ENCODE data around the gene SOCS3.

SOCS3 gene

GRCh38 chr17:78351449-78352006 is 8.3 kb downstream of the SOCS3 start:
- peak; percentile 58 for FAIRE-seq
- no peak for DNase-seq (ENCODE audit: low spot score)

DNA sequence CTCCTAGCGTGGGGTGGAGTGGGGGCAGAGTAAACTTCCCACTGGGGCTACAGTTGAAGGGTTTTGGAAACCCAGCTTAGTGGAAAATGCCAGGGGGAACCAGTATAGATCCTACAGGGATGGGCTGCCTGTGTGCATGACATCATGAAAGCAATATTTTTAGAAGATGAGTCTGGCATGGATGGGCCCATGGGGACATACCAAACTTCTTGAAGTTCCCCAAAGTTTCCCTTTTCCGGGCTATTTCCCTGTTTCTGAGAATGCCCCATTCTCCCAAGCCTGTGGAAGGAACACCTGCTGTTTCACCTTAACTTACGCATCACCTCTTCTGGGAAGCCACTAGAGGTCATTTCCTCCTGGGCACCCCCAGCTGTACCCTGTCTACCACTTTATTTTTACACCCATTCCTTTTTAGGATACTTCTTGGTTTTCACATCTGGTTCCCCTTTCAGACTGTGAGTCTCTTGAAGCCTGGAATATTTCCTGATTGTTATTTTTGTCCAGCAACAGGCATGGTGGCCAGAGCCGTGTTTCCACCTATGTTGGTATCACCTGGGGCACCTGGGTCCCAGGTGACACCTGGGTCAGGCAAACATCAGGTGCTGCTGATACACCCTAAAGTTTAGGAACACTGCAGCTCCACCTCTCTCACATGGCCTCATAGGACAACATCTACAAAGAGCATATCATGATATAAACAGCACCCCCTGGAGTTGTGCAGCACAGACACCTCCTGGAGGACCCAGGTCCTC is 9.8 kb downstream of the SOCS3 start:
- FAIRE-seq (no peak), DNase-seq (ENCODE audit: low spot score) (no peak)

DNA sequence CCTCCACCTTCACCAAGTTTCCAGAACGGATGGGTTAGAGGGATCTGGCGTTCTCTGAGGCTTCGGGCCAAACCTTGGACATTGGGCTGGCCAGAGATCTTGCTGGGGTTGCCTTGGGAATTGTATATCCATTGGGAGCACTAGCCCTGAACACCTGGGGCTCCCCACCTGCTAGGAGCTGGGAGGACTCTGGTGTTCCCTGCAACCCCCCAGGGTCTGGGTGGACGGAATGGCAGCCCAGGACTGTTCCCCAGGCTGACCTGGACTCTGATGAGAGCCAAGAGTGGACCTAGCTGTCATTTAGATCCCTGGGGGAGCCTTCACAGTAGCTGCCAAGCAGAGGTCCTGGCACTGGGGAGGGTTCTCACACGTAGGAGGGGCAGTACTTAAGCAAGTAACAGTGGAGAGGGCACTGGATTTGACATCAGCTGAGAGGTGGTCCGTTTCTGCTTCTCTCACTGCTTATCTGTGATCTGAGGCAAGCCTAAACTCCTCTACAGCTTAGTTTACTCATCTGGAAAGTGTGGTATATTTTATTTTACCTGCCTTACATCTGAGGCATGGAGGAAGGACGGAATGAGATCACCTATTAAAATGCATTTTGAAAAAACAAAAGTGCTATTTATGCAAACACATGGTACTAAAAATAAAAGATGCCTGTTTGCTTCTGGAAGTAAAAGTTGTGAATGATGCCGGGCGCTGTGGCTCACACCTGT is 11.7 kb downstream of the SOCS3 start:
- DNase-seq (ENCODE audit: low spot score) (no peak), FAIRE-seq (no peak)

- FAIRE-seq = no peak
Observed at GRCh38 chr17:78347453-78347852, 12.4 kb downstream of the SOCS3 start.

GRCh38 chr17:78346605-78347250 is 13.1 kb downstream of the SOCS3 start:
- no peak for FAIRE-seq
- no peak for DNase-seq (ENCODE audit: low spot score)

More at GRCh38 chr17:78347453-78347852, 12.4 kb downstream of the SOCS3 start:
- DNase-seq (ENCODE audit: low spot score) = no peak

- DNase-seq (ENCODE audit: low spot score) = no peak
- peak; percentile 30 for FAIRE-seq
Observed at GRCh38 chr17:78345791-78346494, 13.9 kb downstream of the SOCS3 start.

DNA sequence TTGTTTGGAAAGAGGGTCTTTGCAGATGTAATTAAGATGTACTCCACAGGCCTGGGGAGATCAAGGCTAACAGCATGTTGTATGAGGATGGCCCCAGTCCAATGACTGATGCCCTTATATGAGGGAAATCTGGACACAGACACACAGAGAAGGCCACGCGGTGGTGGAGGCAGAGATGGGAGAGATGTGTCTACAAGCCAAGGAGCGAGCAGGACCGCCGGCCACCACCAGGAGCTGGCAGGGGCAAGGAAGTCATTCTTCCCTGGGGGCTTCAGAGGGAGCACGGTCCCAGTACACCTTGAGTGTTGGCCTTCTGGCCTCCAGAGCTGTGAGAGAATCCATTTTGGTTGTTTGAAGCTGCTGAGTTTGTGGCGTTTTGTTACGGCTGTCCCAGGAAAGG is 14.7 kb downstream of the SOCS3 start:
- DNase-seq (ENCODE audit: low spot score) = no peak
- FAIRE-seq = peak; percentile 77

DNA sequence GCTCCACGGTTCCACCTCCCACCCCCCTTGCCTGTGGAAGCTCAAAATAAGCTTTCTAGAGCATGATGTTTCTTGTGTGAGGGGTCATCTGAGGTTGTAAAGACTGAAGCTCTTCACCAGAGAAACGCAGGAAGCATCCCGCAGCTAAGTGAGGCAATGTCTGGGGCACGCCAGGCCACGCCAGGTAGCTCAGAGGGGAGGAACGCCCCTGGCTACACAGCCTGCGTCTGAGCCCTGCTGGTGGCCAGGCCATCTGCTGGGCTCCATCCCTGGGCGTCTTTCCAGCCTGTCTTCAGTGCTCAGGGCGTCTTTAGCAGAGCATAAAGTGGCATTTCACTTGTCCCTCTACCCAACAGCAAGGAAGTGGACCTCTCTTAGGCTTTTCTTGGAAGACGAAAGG is 15.2 kb downstream of the SOCS3 start:
- FAIRE-seq = peak; percentile 32

GRCh38 chr17:78343543-78344201 is 16.2 kb downstream of the SOCS3 start:
- DNase-seq (ENCODE audit: low spot score) (peak; percentile 82), FAIRE-seq (peak; percentile 5)

More for the DNA sequence above, 15.2 kb downstream of the SOCS3 start:
- no peak for DNase-seq (ENCODE audit: low spot score)

- DNase-seq (ENCODE audit: low spot score) (peak; percentile 90), FAIRE-seq (peak; percentile 92)
Observed at GRCh38 chr17:78343187-78343542, 16.7 kb downstream of the SOCS3 start.

- FAIRE-seq (no peak), DNase-seq (ENCODE audit: low spot score) (peak; percentile 90)
Observed at GRCh38 chr17:78342449-78343186, 17.3 kb downstream of the SOCS3 start.

DNA sequence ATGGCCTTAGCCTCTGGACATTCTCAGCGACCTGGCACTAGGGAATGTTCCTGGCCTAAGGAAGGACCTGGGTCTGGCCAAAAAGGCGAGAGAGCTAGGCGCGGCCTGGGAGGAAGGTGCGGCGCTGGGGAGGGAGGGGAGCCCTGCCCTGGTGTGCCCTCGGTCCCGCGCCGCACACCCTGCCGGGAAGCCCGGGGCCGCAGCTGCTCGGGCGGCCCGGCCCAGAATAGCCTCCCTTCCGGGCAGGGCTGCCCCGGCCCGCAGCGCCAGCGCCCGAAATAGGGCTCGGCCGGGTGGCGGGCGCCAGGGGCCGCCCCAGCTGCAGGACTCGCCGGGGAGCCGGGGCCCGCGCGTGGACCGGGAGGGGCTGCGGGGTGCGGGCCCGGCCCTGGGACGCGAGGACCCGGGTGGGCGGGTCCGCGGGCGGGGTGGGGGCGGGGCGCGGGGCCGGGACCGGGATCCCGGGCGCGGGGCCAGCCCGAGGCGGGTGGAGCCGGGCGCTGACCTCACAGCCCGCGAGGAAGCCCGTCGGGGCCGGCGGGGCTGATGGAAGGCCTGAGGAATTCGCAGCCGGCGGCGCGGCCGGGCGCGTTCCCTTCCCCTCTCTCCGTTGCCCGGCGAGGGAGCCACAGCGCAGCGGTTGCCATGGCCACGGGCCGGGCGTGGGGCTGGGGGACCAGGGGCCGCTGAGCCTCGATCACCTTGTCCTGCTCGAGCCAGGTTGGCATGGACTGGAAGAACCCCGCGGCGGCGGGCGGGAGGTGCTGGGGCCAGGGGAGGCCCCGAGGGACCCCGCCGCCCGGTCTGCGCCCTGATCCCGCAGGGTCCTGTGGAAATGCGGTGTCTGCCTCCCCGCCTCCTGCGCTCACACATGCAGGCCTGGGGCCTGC is 18.1 kb downstream of the SOCS3 start:
- peak; percentile 78 for FAIRE-seq
- DNase-seq (ENCODE audit: low spot score) = peak; percentile 86

DNA sequence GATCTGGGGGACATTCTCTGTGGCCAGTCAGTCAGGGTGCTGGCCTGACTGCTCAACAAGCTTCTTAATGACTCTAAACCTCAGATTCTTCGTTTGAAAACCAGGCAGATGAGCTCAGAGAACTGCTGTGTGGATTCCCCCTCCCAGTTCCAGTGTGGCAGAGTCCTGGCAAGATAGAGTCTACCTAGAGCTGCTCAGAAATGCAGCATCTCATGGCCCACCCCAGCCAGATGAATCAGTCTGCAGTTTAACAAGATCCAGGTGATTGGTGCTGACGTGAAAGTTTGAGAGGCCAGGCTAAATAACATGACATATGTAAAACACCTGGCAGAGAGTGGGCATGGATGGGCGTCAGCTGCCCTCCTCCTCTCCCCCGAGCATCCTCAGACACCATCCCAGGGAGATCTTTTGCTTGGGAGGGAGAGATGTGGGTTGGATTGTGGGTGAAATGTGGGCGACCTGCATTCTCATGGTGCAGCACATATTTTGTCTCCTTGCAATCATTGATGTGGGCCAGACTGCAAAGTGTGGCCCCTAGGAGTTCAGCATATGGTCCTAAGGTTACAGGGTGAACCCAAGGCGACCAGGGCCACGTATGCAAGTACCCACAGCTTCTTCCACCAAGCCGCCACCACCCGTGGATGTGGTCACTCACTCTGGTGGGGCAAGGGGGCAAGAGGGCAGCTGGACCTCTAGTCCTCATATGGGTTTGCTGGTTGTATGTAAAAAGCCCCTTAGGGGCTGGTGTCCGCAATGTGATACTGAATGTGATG is 19.5 kb downstream of the SOCS3 start:
- peak; percentile 97 for FAIRE-seq

DNA sequence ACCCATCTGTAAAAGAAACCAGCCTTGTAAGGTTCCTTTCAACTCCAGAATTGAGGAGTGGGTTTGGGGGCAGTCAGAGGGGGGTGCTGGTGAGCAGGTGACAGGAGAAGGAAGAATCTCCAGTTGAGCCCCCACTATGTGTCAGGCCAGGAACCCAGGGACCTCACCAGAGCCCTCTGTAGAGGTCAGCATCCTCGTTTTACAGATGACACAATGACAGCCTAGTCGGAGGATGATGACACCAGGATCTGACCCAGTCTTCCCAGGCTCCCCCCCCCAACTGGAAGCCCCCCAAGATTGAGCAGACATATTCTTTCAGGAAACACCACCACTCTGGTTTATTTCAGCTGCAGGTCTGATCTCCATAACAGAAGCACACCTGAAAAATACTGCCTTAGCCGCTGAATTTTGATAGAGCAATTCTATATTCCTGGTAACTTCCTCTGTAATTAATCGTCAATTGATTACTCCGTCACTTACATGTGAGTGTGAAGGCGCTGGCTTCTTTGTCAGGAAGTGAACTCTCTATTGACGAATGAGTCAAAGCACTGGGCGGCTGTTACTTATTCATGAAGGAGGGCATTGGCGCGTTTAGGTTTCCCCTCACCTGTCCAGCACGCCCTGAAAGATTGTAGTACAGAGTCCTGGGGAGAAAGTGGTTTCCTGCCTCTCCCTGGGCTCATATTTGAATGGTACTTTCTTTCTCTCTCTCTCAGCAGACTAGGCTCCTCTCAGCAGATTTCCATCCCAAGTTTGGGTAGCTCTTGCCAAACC is 21.2 kb downstream of the SOCS3 start:
- DNase-seq (ENCODE audit: low spot score) (no peak), FAIRE-seq (no peak)

More for the DNA sequence above, 19.5 kb downstream of the SOCS3 start:
- DNase-seq (ENCODE audit: low spot score) = no peak

DNA sequence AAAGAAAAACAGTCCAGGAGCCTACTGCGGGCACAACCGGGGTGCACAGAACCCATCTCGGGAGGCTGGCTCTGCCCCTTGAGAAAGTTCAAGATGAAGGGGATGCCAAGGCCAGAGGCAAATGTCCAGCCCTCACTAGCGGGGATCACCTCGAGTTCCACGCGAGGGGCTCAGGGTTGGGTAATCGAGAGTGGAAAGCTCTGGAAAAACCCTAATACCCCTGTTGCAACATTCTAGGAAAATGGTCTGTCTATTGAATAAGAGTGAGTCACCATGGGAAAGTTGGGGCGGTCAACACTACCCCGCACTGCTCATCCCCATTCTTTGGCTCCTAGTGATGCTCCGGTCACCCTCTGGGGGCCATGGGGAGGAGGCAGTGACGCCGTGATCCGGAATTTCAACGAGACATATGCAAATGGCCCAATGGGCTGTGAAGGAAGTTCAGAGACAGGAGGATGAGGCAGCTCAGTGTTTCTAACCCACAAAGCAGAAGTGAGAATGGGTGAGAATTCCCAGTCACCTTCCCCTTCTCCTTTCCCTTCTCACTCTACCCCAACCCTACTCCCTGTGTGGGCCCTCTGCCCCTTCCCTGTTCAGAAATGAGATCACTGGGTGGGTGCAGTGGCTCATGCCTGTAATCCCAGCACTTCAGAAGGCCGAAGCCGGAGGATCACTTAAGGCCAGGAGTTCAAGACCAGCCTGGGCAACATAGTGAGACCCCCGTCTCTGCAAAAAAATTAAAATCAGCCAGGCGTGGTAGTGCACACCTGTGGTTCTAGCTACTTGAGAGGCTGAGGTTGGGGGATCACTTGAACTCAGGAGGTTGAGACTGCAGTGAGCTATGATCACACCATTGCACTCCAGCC is 22.4 kb downstream of the SOCS3 start:
- DNase-seq (ENCODE audit: low spot score) (no peak), FAIRE-seq (peak; percentile 55)

DNA sequence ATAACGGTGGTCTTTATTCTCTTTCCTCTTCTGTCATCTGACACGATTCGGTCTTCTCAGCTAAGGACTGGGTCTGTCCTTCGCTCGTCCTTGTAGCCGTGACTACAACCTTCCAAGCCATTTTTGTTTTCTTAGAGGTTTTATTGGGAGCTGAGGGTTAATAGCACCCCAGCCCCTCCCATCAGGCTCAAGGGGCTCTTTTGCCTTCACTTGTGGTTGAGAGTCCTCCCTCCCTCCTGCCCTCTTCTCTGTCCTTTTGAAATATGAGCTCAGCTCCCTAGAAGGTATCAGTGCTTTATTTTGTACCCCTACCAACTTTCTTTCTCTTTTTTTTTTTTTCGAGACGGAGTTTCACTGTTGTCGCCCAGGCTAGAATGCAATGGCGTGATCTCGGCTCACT is 24.7 kb downstream of the SOCS3 start:
- FAIRE-seq (no peak), DNase-seq (ENCODE audit: low spot score) (no peak)

- DNase-seq (ENCODE audit: low spot score) = no peak
- FAIRE-seq = no peak
Observed at GRCh38 chr17:78332991-78333390, 26.9 kb downstream of the SOCS3 start.
